Heart left ventricle (tissue), 13 donors: ENCODE measurements around the gene FAM83G.

Experiments used
- POLR2A ChIP-seq, 2 donors: fragments of 450-650 bp; IDR thresholded peaks; one replicate each; pipeline ENCODE4 v1.6.1; 2017; ENCODE audit warnings: antibody characterized with exemption in 2 of 2, mild to moderate bottlenecking in 2 of 2, moderate library complexity in 2 of 2
- TF ChIP-seq, protein P1 (sequence below), 12 donors: fragments of 200-600 bp; sonication (generic) in 4 of 12; IDR thresholded peaks; one replicate each; pipeline versions ENCODE4 v1.5.0 to v1.8.0; 2018 to 2022; ENCODE audit warnings: antibody characterized with exemption in 12 of 12, mild to moderate bottlenecking in 5 of 12
- donor health status: ischemic (EF 13 %, LVEDD 7.1; RV severe dilation, severe dysfunction).
- donor health status: DM: no; HTN: yes; CAD: no.
- donor health status: DM: no; HTN: no; CAD: no.
- donor health status: ischemic (EF 25% LVEDD 6.9; RV normal size, moderate dysfunction).
- donor health status: ischemic (EF 25% LVEDD 5.7; RV mildly dilated, moderate dysfunction).
- donor health status: ischemic (EF 35%, LVEDD 5.7; RV mildly dilated, moderate dysfunction).
- donor health status: nonischemic (EF 11% LVEDD 7.7; RV severe dilation, severe dysfunction).
- donor health status: DM: yes; HTN: yes; CAD: no.
- donor health status: PGD.
- donor health status: ischemic (EF 29% LVEDD 5.4; RV normal size, mild dysfunction).
- donor health status: nonischemic (EF 23%, LVEDD 6.1; RV moderate dilation, normal function).

DNA sequence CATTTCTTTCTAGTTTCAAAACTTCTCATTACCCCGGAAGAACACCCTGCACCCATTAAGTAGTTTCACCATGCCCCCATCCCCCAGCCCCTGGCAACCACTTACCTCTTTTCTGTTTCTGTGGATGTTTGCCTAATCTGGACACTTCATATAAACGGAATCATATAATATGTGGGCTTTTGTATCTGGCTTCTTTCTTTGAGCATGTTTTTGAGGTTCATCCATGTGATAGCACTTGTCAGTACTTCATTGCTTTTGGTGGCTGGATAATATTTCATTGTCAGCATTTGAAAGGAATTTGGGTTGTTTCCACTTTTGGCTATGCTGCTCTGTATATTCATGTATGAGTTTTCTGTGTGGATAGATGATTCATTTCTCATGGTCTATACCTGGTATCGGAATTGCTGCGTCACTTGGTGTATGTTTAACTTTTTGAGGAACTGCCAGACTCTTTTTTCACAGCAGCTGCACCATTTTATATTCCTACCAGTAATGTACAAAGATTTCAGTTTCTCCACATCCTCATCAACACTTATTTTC, 82.6 kb downstream of the FAM83G start:
- TF ChIP-seq, protein P1, sequence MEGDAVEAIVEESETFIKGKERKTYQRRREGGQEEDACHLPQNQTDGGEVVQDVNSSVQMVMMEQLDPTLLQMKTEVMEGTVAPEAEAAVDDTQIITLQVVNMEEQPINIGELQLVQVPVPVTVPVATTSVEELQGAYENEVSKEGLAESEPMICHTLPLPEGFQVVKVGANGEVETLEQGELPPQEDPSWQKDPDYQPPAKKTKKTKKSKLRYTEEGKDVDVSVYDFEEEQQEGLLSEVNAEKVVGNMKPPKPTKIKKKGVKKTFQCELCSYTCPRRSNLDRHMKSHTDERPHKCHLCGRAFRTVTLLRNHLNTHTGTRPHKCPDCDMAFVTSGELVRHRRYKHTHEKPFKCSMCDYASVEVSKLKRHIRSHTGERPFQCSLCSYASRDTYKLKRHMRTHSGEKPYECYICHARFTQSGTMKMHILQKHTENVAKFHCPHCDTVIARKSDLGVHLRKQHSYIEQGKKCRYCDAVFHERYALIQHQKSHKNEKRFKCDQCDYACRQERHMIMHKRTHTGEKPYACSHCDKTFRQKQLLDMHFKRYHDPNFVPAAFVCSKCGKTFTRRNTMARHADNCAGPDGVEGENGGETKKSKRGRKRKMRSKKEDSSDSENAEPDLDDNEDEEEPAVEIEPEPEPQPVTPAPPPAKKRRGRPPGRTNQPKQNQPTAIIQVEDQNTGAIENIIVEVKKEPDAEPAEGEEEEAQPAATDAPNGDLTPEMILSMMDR (IDR thresholded peaks at IDR 0.05) = no peak
- no peak for TF ChIP-seq POLR2A (IDR thresholded peaks at IDR 0.05)
